ENCODE data around the gene RFTN1. TPM values are rescaled to one million over a fixed set of nuclear protein-coding genes. Genes with fewer than 3 reads are reported as not detected.

RFTN1 gene
- total and polyA plus RNA-seq, 12 donors: 8.3 to 35.7 (median 17.4) TPM

DNA sequence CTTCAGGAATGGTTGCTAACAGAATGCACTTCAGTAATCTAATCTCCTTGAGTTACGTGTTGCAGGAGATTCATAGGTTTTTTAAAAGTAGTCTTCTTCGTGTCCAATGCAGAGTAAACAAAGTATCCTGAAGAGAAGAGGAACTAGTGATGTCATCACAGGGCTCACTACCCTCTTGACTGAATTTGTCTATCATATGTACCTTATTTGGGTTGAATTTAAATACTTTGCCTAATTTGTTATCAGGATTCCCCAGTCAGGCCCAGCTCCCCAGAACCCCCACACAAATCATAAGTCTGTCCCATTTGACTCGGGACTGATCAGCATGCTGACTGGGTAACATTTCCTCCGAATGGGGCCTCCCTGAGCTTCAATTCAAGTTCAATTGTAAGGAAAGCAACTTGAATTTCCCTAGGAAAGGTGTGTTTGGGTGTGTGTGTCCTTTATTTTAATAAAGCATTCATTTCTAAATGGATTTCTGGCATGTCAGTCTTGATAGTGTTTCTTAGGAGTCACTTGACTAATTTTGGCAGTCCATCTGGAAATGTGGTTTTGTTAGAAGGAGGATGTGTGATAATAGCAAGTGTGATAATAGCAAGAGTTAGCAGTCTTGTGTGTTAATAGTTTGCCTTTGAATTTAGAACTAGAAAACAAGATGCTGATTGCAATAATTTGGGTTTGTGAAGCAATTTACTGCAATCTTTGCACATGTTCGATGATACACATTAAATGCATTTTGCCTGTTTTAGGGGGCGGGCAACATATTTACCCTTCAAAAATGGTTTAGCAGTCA lies 226.6 kb downstream of the RFTN1 start:
- intact Hi-C loops (cut with DNase I): loop anchor here in 1 of 2 donors (5.0 kb wide), 1 partner anchor 265 kb away; no protein-coding TSS in a partner anchor
- 71 to 89% (median 72%) methylated on average over 6 of the region's 6 CpGs for WGBS, 4 donors
- Histone ChIP-seq H3K9me3 (replicated peaks in 1 of 3) (no peaks in the 10 kb centered on the region), H3K4me3 (no peak overlapping the region), H3K27ac (peak overlapping the region in 1 of 5 donors; percentile 12), H3K36me3 (replicated peaks in 1 of 2) (no peaks in the 10 kb centered on the region), H3K4me1 (replicated peaks in 1 of 2) (peaks cover 0 to 5% of the 10 kb centered on the region in 2 donors), H3K27me3 (no peaks in the 10 kb centered on the region)
- no peak for DNase-seq
- TF ChIP-seq, protein P1, sequence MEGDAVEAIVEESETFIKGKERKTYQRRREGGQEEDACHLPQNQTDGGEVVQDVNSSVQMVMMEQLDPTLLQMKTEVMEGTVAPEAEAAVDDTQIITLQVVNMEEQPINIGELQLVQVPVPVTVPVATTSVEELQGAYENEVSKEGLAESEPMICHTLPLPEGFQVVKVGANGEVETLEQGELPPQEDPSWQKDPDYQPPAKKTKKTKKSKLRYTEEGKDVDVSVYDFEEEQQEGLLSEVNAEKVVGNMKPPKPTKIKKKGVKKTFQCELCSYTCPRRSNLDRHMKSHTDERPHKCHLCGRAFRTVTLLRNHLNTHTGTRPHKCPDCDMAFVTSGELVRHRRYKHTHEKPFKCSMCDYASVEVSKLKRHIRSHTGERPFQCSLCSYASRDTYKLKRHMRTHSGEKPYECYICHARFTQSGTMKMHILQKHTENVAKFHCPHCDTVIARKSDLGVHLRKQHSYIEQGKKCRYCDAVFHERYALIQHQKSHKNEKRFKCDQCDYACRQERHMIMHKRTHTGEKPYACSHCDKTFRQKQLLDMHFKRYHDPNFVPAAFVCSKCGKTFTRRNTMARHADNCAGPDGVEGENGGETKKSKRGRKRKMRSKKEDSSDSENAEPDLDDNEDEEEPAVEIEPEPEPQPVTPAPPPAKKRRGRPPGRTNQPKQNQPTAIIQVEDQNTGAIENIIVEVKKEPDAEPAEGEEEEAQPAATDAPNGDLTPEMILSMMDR (IDR thresholded peaks at IDR 0.05): no peak
- TF ChIP-seq POLR2A (IDR thresholded peaks at IDR 0.05): no peak

DNA sequence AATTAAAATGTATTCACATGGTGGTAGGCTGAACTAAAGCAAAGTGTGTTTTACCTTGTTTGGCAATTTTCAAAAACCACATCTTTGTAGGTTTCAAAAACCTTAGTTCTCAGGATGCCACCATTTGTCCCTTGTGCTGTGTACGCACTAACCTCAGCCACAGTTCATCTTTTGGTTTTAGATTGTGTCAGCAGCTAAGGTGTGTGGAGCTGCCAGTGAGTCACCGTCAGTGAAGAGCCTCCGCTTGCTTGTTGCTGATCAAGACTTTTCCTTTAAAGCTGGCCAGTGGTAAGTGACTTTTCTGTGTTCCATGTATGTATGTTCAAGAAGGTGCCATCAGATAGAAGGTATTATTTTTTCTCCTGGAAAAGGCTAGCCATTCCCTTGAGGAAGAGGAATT lies 227.3 kb downstream of the RFTN1 start:
- Histone ChIP-seq H3K27me3 (no peaks in the 10 kb centered on the region), H3K9me3 (replicated peaks in 1 of 3) (no peaks in the 10 kb centered on the region), H3K36me3 (replicated peaks in 1 of 2) (no peaks in the 10 kb centered on the region), H3K4me1 (replicated peaks in 1 of 2) (peaks cover 0 to 5% of the 10 kb centered on the region in 2 donors), H3K4me3 (no peak overlapping the region), H3K27ac (no peak overlapping the region)
- no peak for DNase-seq
- intact Hi-C loops (cut with DNase I): loop anchor here in 1 of 2 donors (5.0 kb wide), 1 partner anchor 266 kb away; no protein-coding TSS in a partner anchor
- 73 to 96% (median 84%) methylated on average over 3 of the region's 3 CpGs for WGBS, 4 donors
- TF ChIP-seq POLR2A (IDR thresholded peaks at IDR 0.05): no peak
- TF ChIP-seq, protein P1 (IDR thresholded peaks at IDR 0.05): no peak

DNA sequence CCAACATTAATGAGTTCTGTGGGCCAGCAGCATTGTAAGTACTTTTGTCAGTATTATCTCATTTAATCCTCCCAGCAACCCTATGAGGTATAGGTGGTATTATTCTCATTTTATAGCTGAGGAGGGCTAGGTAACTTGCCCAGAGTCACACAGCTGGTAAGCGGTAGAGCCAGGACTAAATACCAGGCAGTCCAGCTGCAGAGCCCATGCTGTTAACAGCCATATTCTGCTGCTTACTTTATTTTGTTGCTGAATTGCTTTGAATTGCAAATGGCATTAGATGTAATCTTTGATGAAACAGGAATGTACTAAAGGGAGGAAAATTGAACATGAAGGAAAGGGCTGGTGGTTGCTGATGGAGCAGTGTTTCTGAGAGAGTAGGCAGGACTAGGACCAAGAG lies 228.9 kb downstream of the RFTN1 start:
- TF ChIP-seq POLR2A (IDR thresholded peaks at IDR 0.05): no peak
- TF ChIP-seq, protein P1 (IDR thresholded peaks at IDR 0.05): no peak
- no peak for DNase-seq
- Histone ChIP-seq H3K27ac (no peak overlapping the region), H3K27me3 (no peaks in the 10 kb centered on the region), H3K4me3 (no peak overlapping the region), H3K4me1 (replicated peaks in 1 of 2) (no peaks in the 10 kb centered on the region), H3K9me3 (replicated peaks in 1 of 3) (no peaks in the 10 kb centered on the region), H3K36me3 (replicated peaks in 1 of 2) (no peaks in the 10 kb centered on the region)
- intact Hi-C loops (cut with DNase I): loop anchor here in 1 of 2 donors (5.0 kb wide), 1 partner anchor 268 kb away; no protein-coding TSS in a partner anchor
- WGBS, 4 donors: 90 to 100% (median 96%) methylated on average over 1 of the region's 1 CpG

DNA sequence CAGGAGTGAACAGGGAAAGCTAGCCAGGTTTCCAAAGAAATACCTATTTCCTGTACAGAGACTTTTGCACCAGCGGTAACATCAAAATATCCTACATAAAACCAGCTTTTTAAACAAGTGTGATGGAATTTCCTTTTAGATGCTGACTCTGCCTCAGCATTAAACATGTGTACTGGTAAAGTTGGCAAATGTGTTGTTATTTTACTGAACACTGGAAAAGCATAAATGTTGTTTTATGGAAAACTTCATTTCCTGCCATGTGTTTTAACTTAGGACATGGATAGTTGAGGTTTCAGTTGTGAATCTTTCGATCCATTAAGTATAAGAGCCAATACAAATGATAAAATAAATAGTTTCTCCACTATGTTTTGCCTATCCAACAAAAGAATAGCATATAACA lies 232.8 kb downstream of the RFTN1 start:
- no peak for TF ChIP-seq POLR2A (IDR thresholded peaks at IDR 0.05)
- TF ChIP-seq, protein P1 (IDR thresholded peaks at IDR 0.05): no peak
- no peaks in the 10 kb centered on the region for H3K27me3 ChIP-seq
- H3K4me3 ChIP-seq: no peak overlapping the region
- no peak for DNase-seq
- H3K9me3 ChIP-seq (replicated peaks in 1 of 3): no peaks in the 10 kb centered on the region
- no peaks in the 10 kb centered on the region for H3K36me3 ChIP-seq (replicated peaks in 1 of 2)
- H3K27ac ChIP-seq: no peak overlapping the region
- 91 to 98% (median 94%) methylated on average over 2 of the region's 2 CpGs for WGBS, 4 donors
- H3K4me1 ChIP-seq (replicated peaks in 1 of 2): no peaks in the 10 kb centered on the region
- intact Hi-C loops (cut with DNase I): no loop called here
